AG08396 (cell line): ENCODE data around the gene CEP120.

ENCODE experiments used
- DNase-seq: peaks from one replicate; pipeline ENCODE4 v3.0.0; 2012; ENCODE audit warnings: low spot score, mixed read lengths

The CEP120 gene

DNA sequence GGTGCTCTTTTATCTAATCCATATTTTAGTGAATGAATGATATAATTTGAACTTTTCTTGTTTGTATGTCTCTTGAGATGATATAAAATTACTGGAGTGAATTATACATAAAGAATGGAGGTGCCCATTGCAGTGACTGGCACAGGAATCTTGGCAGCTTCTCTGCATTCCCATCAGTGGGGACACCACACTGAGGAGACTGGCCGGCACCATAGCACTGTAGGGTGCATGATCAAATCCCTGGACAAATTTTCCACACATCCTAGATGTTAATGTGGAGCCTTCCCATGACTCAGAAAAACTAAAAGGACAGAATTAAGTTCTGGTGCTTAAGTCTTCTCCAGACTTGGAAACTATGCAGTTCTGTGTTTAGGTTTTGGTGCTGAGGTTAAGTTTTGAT lies 124.1 kb downstream of the CEP120 start:
- DNase-seq, result no peak

DNA sequence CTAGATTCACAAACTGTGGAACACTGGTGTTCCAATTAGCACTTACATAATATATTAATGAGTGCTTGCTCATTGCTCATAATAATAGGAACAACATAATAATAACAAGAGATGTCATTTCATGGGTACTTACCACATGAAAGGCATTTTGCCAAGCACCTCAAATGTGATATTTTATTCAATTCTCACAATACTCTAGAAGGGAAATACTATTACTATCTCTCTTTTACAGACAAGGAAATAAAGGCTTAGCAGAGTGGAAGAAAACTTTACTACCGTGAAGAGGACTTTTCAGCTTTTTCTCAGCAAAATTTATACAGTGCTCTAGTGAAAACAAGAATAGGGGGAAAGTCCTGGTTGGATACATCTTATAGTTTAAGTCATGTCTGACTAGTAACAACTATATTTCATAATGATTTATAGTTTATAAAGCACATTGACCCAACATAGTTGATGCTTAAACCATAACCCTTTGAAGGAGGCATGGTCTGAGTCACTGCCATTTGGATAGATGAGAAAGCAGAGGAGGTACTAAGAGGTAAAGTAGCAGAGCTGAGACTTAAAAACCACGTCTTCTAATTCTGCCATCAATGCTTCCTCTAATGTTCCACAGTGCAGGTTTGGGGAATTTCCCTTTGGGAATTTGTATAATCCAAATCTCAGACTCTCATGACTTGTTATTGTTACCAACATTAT lies 124.7 kb downstream of the CEP120 start:
- DNase-seq, result no peak

DNA sequence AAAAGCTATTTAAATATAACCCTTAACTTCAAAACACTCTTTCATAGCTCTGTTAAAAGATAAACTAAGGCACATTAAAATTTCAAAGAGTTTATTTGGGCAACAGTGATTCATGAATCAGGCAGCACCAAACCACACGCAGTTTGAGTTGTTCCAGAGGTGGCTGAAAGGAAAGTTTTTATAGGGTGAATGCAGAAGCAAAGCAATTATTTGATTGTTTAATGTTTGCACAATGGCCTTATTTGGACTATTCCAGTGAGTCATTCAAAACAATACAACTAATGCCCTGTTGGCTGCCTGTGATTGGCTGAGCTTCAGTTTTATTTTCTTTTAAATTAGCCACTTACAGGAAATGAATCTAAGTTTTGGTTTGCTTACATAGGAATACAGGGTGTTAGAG lies 125.3 kb downstream of the CEP120 start:
- no peak for DNase-seq

DNA sequence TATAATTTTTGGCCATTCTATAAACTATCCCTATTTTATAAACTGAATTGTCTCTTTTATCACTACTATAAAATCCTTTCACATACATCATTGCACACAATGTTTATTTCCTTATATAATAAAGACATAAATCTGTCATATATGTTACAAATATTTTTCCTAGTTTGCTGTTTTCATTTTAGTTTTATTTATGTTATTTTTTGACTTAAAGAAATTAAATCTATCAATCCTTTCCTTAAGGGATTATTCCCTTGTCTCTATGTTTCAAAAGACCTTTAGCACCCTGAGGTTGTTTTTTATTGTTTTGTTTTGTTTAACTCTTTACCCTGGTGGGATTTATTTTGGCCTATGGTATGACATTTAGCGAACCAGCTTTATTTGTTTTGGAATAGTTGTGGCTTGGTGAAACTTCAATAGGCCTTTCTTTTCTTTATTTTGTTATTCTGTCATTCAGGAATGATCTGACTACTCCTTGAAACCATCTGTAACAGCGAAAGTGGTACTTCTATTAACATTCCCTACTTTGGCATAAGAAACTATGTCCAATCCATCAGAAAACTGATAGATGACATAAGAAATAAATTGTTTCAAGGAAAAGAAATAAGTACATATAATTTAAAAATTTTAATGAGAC lies 125.9 kb downstream of the CEP120 start:
- no peak for DNase-seq
